Measurements from ENCODE around the gene SLC24A3.

Gene SLC24A3

GRCh38 chr20:19405958-19406357 is 193.5 kb downstream of the SLC24A3 start (continued):
- TF ChIP-seq SNAI2 (CRISPR knock-in tag; IDR thresholded peaks at IDR 0.05), result no peak

DNA sequence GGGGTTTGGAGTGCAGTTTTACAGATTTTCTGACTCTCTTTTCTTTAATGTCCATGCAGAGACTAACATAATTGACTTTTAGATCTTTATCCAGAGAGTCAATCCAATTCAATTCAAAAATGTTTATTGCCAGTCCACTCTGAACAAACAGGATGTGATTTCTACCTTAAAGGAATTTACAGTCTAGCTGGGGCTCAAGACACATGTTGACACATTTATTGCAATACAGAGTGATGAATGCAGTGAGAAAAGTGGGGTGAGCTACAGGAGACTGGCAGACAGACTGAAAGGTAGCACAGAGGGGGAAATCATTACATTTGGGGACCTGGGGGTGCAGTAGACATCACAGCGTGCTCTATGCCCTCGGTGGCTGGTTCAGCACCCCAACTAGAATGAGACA is 193.9 kb downstream of the SLC24A3 start:
- TF ChIP-seq ESRRG (CRISPR knock-in tag; IDR thresholded peaks at IDR 0.05), result no peak
- no peak for ATAC-seq

- no peak for TF ChIP-seq ESRRG (CRISPR knock-in tag; IDR thresholded peaks at IDR 0.05)
- TF ChIP-seq, protein P1, sequence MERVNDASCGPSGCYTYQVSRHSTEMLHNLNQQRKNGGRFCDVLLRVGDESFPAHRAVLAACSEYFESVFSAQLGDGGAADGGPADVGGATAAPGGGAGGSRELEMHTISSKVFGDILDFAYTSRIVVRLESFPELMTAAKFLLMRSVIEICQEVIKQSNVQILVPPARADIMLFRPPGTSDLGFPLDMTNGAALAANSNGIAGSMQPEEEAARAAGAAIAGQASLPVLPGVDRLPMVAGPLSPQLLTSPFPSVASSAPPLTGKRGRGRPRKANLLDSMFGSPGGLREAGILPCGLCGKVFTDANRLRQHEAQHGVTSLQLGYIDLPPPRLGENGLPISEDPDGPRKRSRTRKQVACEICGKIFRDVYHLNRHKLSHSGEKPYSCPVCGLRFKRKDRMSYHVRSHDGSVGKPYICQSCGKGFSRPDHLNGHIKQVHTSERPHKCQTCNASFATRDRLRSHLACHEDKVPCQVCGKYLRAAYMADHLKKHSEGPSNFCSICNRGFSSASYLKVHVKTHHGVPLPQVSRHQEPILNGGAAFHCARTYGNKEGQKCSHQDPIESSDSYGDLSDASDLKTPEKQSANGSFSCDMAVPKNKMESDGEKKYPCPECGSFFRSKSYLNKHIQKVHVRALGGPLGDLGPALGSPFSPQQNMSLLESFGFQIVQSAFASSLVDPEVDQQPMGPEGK (CRISPR knock-in tag; IDR thresholded peaks at IDR 0.05; ENCODE audit: borderline replicate concordance), result no peak
- TF ChIP-seq ZFP30 (CRISPR knock-in tag; IDR thresholded peaks at IDR 0.05), result no peak
- no peak for TF ChIP-seq GLIS3 (CRISPR knock-in tag; IDR thresholded peaks at IDR 0.05)
- TF ChIP-seq CSDC2 (CRISPR knock-in tag; IDR thresholded peaks at IDR 0.05), result no peak
- no peak for TF ChIP-seq TCF4 (CRISPR knock-in tag; IDR thresholded peaks at IDR 0.05; ENCODE audit: borderline replicate concordance)
- no peak for TF ChIP-seq CSRNP3 (CRISPR knock-in tag; IDR thresholded peaks at IDR 0.05)
- TF ChIP-seq ZC3H10 (CRISPR knock-in tag; IDR thresholded peaks at IDR 0.05), result no peak
- TF ChIP-seq ZNF8 (CRISPR knock-in tag; IDR thresholded peaks at IDR 0.05), result no peak
- no peak for TF ChIP-seq OSR1 (CRISPR knock-in tag; IDR thresholded peaks at IDR 0.05)
- TF ChIP-seq, protein P2, sequence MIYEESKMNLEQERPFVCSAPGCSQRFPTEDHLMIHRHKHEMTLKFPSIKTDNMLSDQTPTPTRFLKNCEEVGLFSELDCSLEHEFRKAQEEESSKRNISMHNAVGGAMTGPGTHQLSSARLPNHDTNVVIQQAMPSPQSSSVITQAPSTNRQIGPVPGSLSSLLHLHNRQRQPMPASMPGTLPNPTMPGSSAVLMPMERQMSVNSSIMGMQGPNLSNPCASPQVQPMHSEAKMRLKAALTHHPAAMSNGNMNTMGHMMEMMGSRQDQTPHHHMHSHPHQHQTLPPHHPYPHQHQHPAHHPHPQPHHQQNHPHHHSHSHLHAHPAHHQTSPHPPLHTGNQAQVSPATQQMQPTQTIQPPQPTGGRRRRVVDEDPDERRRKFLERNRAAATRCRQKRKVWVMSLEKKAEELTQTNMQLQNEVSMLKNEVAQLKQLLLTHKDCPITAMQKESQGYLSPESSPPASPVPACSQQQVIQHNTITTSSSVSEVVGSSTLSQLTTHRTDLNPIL (CRISPR knock-in tag; IDR thresholded peaks at IDR 0.05; ENCODE audit: low read depth), result no peak
- no peak for TF ChIP-seq PPARA (CRISPR knock-in tag; IDR thresholded peaks at IDR 0.05; ENCODE audit: borderline replicate concordance)
- no peak for TF ChIP-seq ZNF70 (CRISPR knock-in tag; IDR thresholded peaks at IDR 0.05)
- no peak for TF ChIP-seq RARB (CRISPR knock-in tag; IDR thresholded peaks at IDR 0.05)
- TF ChIP-seq, protein P3, sequence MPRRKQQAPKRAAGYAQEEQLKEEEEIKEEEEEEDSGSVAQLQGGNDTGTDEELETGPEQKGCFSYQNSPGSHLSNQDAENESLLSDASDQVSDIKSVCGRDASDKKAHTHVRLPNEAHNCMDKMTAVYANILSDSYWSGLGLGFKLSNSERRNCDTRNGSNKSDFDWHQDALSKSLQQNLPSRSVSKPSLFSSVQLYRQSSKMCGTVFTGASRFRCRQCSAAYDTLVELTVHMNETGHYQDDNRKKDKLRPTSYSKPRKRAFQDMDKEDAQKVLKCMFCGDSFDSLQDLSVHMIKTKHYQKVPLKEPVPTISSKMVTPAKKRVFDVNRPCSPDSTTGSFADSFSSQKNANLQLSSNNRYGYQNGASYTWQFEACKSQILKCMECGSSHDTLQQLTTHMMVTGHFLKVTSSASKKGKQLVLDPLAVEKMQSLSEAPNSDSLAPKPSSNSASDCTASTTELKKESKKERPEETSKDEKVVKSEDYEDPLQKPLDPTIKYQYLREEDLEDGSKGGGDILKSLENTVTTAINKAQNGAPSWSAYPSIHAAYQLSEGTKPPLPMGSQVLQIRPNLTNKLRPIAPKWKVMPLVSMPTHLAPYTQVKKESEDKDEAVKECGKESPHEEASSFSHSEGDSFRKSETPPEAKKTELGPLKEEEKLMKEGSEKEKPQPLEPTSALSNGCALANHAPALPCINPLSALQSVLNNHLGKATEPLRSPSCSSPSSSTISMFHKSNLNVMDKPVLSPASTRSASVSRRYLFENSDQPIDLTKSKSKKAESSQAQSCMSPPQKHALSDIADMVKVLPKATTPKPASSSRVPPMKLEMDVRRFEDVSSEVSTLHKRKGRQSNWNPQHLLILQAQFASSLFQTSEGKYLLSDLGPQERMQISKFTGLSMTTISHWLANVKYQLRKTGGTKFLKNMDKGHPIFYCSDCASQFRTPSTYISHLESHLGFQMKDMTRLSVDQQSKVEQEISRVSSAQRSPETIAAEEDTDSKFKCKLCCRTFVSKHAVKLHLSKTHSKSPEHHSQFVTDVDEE (CRISPR knock-in tag; IDR thresholded peaks at IDR 0.05), result no peak
- TF ChIP-seq ISL1 (CRISPR knock-in tag; IDR thresholded peaks at IDR 0.05), result no peak
- TF ChIP-seq TOX (CRISPR knock-in tag; IDR thresholded peaks at IDR 0.05; ENCODE audit: borderline replicate concordance), result no peak
- no peak for ATAC-seq
These were observed 194.8 kb downstream of the SLC24A3 start for GRCh38 chr20:19407196-19407595.

DNA sequence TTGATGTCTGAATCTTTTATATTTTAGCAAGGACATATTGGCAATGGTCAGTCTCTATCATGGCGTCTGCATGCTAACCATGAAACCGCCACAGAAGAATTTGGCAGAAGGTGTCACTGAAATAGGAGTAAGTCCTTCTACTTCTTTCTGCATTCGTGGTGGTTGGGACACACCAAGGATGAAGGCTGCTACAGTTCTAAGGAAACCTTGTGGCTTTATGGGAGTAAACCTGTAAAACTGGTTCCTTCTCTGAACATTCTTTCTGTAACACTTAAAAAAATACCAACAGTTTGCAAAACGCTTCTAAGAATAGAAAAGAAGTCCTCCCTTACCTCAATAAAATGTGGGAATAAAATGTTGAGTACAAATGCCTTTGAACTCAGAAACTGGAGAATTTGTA is 195.3 kb downstream of the SLC24A3 start:
- ATAC-seq, result no peak
- TF ChIP-seq ISL1 (CRISPR knock-in tag; IDR thresholded peaks at IDR 0.05) (no peak), PPARA (CRISPR knock-in tag; IDR thresholded peaks at IDR 0.05; ENCODE audit: borderline replicate concordance) (no peak), CSDC2 (CRISPR knock-in tag; IDR thresholded peaks at IDR 0.05) (no peak), ESRRG (CRISPR knock-in tag; IDR thresholded peaks at IDR 0.05) (no peak), ZNF8 (CRISPR knock-in tag; IDR thresholded peaks at IDR 0.05) (no peak), TOX (CRISPR knock-in tag; IDR thresholded peaks at IDR 0.05; ENCODE audit: borderline replicate concordance) (no peak), ZC3H10 (CRISPR knock-in tag; IDR thresholded peaks at IDR 0.05) (no peak), SNAI2 (CRISPR knock-in tag; IDR thresholded peaks at IDR 0.05) (no peak), OSR1 (CRISPR knock-in tag; IDR thresholded peaks at IDR 0.05) (no peak), ZFP30 (CRISPR knock-in tag; IDR thresholded peaks at IDR 0.05) (no peak)
- TF ChIP-seq, protein P1 (CRISPR knock-in tag; IDR thresholded peaks at IDR 0.05; ENCODE audit: borderline replicate concordance), result no peak
- TF ChIP-seq, protein P3 (CRISPR knock-in tag; IDR thresholded peaks at IDR 0.05), result no peak
- TF ChIP-seq, protein P4, sequence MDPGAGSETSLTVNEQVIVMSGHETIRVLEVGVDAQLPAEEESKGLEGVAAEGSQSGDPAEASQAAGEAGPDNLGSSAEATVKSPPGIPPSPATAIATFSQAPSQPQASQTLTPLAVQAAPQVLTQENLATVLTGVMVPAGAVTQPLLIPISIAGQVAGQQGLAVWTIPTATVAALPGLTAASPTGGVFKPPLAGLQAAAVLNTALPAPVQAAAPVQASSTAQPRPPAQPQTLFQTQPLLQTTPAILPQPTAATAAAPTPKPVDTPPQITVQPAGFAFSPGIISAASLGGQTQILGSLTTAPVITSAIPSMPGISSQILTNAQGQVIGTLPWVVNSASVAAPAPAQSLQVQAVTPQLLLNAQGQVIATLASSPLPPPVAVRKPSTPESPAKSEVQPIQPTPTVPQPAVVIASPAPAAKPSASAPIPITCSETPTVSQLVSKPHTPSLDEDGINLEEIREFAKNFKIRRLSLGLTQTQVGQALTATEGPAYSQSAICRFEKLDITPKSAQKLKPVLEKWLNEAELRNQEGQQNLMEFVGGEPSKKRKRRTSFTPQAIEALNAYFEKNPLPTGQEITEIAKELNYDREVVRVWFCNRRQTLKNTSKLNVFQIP (CRISPR knock-in tag; IDR thresholded peaks at IDR 0.05; ENCODE audit: borderline replicate concordance, low read depth), result no peak
